ENCODE data around the gene KCNIP4. TPM values are rescaled to one million over a fixed set of nuclear protein-coding genes. Genes with fewer than 3 reads are reported as not detected.

Gene KCNIP4
- total and polyA plus RNA-seq, 2 experiments from 2014 or later = 0.14 to 0.63 TPM

DNA sequence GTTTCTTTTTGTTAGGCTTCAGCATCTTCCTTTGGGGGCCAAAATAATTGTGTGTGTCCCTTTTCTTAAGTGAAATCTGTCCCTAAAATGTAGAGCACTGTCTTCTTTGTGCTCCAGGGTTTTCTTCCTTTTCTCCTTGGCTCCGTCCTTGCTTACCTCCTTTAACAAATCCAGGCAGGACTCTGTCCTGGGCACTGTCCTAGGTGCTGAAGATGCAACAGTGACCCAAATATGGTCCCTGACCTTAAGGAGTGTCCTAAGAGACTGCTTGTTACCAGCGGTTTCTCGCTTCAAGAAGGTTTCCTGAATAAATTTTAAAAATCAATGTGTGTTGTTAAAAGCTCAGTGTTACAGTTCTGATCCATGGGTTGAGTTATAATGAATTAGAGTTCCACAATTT, 471.8 kb downstream of the KCNIP4 start:
- H3K4me3 Mint-ChIP-seq = no peak overlapping the region

More for the DNA sequence above, 471.8 kb downstream of the KCNIP4 start:
- Histone ChIP-seq H3K9me2 (ENCODE audit: insufficient read depth) (no peaks in the 10 kb centered on the region), H3K4me2 (no peak overlapping the region), H3K27me3 (ENCODE audit: insufficient read depth) (no peaks in the 10 kb centered on the region), H3F3A (replicated peaks; ENCODE audit: low read depth) (no peaks in the 10 kb centered on the region), H3K27ac (ENCODE audit: low read depth) (no peak overlapping the region), H3K79me2 (replicated peaks; ENCODE audit: insufficient read depth) (no peaks in the 10 kb centered on the region), H2AFZ (no peak overlapping the region), H3K4me3 (no peak overlapping the region), H4K20me1 (replicated peaks; ENCODE audit: insufficient read depth) (no peaks in the 10 kb centered on the region), H3K36me3 (ENCODE audit: insufficient read depth) (no peaks in the 10 kb centered on the region), H3K4me1 (ENCODE audit: insufficient read depth) (no peaks in the 10 kb centered on the region)
- Mint-ChIP-seq H3K9me3 (no peaks in the 10 kb centered on the region), H3K4me1 (peaks cover 4% of the 10 kb centered on the region; the same call in 2 of the 3 replicates), H3K36me3 (ENCODE audit: low read depth) (no peaks in the 10 kb centered on the region), H3K27ac (no peak overlapping the region), H3K27me3 (ENCODE audit: insufficient read depth, low read depth, poor library complexity) (no peaks in the 10 kb centered on the region)
- ATAC-seq (peak; percentile 99), DNase-seq (ENCODE audit: low spot score) (peak; percentile 85)
- TF ChIP-seq, protein P1, sequence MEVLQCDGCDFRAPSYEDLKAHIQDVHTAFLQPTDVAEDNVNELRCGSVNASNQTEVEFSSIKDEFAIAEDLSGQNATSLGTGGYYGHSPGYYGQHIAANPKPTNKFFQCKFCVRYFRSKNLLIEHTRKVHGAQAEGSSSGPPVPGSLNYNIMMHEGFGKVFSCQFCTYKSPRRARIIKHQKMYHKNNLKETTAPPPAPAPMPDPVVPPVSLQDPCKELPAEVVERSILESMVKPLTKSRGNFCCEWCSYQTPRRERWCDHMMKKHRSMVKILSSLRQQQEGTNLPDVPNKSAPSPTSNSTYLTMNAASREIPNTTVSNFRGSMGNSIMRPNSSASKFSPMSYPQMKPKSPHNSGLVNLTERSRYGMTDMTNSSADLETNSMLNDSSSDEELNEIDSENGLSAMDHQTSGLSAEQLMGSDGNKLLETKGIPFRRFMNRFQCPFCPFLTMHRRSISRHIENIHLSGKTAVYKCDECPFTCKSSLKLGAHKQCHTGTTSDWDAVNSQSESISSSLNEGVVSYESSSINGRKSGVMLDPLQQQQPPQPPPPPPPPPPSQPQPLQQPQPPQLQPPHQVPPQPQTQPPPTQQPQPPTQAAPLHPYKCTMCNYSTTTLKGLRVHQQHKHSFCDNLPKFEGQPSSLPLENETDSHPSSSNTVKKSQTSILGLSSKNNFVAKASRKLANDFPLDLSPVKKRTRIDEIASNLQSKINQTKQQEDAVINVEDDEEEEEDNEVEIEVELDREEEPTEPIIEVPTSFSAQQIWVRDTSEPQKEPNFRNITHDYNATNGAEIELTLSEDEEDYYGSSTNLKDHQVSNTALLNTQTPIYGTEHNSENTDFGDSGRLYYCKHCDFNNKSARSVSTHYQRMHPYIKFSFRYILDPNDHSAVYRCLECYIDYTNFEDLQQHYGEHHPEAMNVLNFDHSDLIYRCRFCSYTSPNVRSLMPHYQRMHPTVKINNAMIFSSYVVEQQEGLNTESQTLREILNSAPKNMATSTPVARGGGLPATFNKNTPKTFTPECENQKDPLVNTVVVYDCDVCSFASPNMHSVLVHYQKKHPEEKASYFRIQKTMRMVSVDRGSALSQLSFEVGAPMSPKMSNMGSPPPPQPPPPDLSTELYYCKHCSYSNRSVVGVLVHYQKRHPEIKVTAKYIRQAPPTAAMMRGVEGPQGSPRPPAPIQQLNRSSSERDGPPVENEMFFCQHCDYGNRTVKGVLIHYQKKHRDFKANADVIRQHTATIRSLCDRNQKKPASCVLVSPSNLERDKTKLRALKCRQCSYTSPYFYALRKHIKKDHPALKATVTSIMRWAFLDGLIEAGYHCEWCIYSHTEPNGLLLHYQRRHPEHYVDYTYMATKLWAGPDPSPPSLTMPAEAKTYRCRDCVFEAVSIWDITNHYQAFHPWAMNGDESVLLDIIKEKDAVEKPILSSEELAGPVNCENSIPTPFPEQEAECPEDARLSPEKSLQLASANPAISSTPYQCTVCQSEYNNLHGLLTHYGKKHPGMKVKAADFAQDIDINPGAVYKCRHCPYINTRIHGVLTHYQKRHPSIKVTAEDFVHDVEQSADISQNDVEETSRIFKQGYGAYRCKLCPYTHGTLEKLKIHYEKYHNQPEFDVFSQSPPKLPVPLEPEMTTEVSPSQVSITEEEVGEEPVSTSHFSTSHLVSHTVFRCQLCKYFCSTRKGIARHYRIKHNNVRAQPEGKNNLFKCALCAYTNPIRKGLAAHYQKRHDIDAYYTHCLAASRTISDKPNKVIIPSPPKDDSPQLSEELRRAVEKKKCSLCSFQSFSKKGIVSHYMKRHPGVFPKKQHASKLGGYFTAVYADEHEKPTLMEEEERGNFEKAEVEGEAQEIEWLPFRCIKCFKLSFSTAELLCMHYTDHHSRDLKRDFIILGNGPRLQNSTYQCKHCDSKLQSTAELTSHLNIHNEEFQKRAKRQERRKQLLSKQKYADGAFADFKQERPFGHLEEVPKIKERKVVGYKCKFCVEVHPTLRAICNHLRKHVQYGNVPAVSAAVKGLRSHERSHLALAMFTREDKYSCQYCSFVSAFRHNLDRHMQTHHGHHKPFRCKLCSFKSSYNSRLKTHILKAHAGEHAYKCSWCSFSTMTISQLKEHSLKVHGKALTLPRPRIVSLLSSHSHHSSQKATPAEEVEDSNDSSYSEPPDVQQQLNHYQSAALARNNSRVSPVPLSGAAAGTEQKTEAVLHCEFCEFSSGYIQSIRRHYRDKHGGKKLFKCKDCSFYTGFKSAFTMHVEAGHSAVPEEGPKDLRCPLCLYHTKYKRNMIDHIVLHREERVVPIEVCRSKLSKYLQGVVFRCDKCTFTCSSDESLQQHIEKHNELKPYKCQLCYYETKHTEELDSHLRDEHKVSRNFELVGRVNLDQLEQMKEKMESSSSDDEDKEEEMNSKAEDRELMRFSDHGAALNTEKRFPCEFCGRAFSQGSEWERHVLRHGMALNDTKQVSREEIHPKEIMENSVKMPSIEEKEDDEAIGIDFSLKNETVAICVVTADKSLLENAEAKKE (CRISPR knock-in tag; IDR thresholded peaks at IDR 0.05) = no peak
- TF ChIP-seq, protein P2, sequence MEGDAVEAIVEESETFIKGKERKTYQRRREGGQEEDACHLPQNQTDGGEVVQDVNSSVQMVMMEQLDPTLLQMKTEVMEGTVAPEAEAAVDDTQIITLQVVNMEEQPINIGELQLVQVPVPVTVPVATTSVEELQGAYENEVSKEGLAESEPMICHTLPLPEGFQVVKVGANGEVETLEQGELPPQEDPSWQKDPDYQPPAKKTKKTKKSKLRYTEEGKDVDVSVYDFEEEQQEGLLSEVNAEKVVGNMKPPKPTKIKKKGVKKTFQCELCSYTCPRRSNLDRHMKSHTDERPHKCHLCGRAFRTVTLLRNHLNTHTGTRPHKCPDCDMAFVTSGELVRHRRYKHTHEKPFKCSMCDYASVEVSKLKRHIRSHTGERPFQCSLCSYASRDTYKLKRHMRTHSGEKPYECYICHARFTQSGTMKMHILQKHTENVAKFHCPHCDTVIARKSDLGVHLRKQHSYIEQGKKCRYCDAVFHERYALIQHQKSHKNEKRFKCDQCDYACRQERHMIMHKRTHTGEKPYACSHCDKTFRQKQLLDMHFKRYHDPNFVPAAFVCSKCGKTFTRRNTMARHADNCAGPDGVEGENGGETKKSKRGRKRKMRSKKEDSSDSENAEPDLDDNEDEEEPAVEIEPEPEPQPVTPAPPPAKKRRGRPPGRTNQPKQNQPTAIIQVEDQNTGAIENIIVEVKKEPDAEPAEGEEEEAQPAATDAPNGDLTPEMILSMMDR (conservative IDR thresholded peaks at IDR 0.05; ENCODE audit: low read depth in 2 of 2) = no peak
- TF ChIP-seq NANOG (IDR thresholded peaks at IDR 0.05; ENCODE audit: borderline replicate concordance) = no peak
- TF ChIP-seq, protein P3, sequence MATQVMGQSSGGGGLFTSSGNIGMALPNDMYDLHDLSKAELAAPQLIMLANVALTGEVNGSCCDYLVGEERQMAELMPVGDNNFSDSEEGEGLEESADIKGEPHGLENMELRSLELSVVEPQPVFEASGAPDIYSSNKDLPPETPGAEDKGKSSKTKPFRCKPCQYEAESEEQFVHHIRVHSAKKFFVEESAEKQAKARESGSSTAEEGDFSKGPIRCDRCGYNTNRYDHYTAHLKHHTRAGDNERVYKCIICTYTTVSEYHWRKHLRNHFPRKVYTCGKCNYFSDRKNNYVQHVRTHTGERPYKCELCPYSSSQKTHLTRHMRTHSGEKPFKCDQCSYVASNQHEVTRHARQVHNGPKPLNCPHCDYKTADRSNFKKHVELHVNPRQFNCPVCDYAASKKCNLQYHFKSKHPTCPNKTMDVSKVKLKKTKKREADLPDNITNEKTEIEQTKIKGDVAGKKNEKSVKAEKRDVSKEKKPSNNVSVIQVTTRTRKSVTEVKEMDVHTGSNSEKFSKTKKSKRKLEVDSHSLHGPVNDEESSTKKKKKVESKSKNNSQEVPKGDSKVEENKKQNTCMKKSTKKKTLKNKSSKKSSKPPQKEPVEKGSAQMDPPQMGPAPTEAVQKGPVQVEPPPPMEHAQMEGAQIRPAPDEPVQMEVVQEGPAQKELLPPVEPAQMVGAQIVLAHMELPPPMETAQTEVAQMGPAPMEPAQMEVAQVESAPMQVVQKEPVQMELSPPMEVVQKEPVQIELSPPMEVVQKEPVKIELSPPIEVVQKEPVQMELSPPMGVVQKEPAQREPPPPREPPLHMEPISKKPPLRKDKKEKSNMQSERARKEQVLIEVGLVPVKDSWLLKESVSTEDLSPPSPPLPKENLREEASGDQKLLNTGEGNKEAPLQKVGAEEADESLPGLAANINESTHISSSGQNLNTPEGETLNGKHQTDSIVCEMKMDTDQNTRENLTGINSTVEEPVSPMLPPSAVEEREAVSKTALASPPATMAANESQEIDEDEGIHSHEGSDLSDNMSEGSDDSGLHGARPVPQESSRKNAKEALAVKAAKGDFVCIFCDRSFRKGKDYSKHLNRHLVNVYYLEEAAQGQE (IDR thresholded peaks at IDR 0.05; ENCODE audit: unreplicated experiment) = peak; percentile 92
